ENCODE results near the gene IL1B.

Gene IL1B

GRCh38 chr2:112824694-112825085 lies 11.9 kb downstream of the IL1B start:
- TF ChIP-seq CTCF (IDR thresholded peaks at IDR 0.05; ENCODE audit: low read depth, low read length, missing control alignments) = no peak
- H3K4me3 ChIP-seq (ENCODE audit: low read depth, low read length) = no peak overlapping the region
- DNase-seq (ENCODE audit: low read depth) = no peak

- TF ChIP-seq CTCF (IDR thresholded peaks at IDR 0.05; ENCODE audit: low read depth, low read length, missing control alignments) = no peak
- no peak overlapping the region for H3K4me3 ChIP-seq (ENCODE audit: low read depth, low read length)
- DNase-seq (ENCODE audit: low read depth) = no peak
These were observed 14.9 kb downstream of the IL1B start for GRCh38 chr2:112821682-112822081.

GRCh38 chr2:112821142-112821541 lies 15.4 kb downstream of the IL1B start:
- no peak overlapping the region for H3K4me3 ChIP-seq (ENCODE audit: low read depth, low read length)
- peak; percentile 68 for DNase-seq (ENCODE audit: low read depth)
- no peak for TF ChIP-seq CTCF (IDR thresholded peaks at IDR 0.05; ENCODE audit: low read depth, low read length, missing control alignments)

GRCh38 chr2:112820343-112820742 lies 16.2 kb downstream of the IL1B start:
- no peak for TF ChIP-seq CTCF (IDR thresholded peaks at IDR 0.05; ENCODE audit: low read depth, low read length, missing control alignments)
- no peak overlapping the region for H3K4me3 ChIP-seq (ENCODE audit: low read depth, low read length)
- no peak for DNase-seq (ENCODE audit: low read depth)

GRCh38 chr2:112819081-112819480 lies 17.5 kb downstream of the IL1B start:
- no peak for DNase-seq (ENCODE audit: low read depth)
- no peak overlapping the region for H3K4me3 ChIP-seq (ENCODE audit: low read depth, low read length)
- no peak for TF ChIP-seq CTCF (IDR thresholded peaks at IDR 0.05; ENCODE audit: low read depth, low read length, missing control alignments)

GRCh38 chr2:112818094-112818902 lies 18.3 kb downstream of the IL1B start:
- H3K4me3 ChIP-seq (ENCODE audit: low read depth, low read length) = no peak overlapping the region
- no peak for TF ChIP-seq CTCF (IDR thresholded peaks at IDR 0.05; ENCODE audit: low read depth, low read length, missing control alignments)
- DNase-seq (ENCODE audit: low read depth) = no peak

All from GM12864 (cell line).